Spleen (tissue), 11 donors: Measurements from ENCODE around the gene RBAK. TPM values are rescaled to one million over a fixed set of nuclear protein-coding genes. Genes with fewer than 3 reads are reported as not detected.

Experiments used
- DNase-seq: peaks from one replicate; pipeline ENCODE4 v3.0.0-alpha.2; 2020
- H3K27ac ChIP-seq, 8 donors: fragments of 200-600 bp; sonication (generic) in 7 of 8; 1 replicate in 4 of 8; 2 replicates in 4 of 8; pipeline versions ENCODE4 v1.5.0 to v1.8.0; 2016 to 2021; ENCODE audit warnings: inconsistent platforms in 4 of 8, mild to moderate bottlenecking in 4 of 8, moderate library complexity in 1 of 8
- H3K27me3 ChIP-seq, 7 donors: fragments of 200-600 bp; sonication (generic) in 6 of 7; replicated peaks in 1 of 7; 1 replicate in 4 of 7; 2 replicates in 3 of 7; pipeline versions ENCODE4 v1.5.0 to v1.8.0; 2016 to 2021; ENCODE audit warnings: inconsistent platforms in 3 of 7, mild to moderate bottlenecking in 1 of 7
- H3K36me3 ChIP-seq, 6 donors: fragments of 200-600 bp; sonication (generic) in 5 of 6; 1 replicate in 4 of 6; 2 replicates in 2 of 6; pipeline versions ENCODE4 v1.5.0 to v1.8.0; 2016 to 2021; ENCODE audit warnings: inconsistent platforms in 2 of 6
- H3K4me1 ChIP-seq, 6 donors: fragments of 200-600 bp; sonication (generic) in 5 of 6; 1 replicate in 3 of 6; 2 replicates in 3 of 6; pipeline versions ENCODE4 v1.5.0 to v1.8.0; 2016 to 2021; ENCODE audit warnings: inconsistent platforms in 3 of 6
- H3K4me3 ChIP-seq, 8 donors: fragments of 200-600 bp; sonication (generic) in 7 of 8; 1 replicate in 4 of 8; 2 replicates in 4 of 8; pipeline versions ENCODE4 v1.5.0 to v1.8.0; 2016 to 2021; ENCODE audit warnings: inconsistent platforms in 4 of 8, mild to moderate bottlenecking in 4 of 8, moderate library complexity in 2 of 8
- H3K9me3 ChIP-seq, 8 donors: fragments of 200-600 bp; sonication (generic) in 7 of 8; 1 replicate in 4 of 8; 2 replicates in 4 of 8; pipeline versions ENCODE4 v1.5.0 to v1.8.0; 2016 to 2021; ENCODE audit warnings: inconsistent platforms in 4 of 8
- POLR2A ChIP-seq, 3 donors: fragments of 450-650 bp; IDR thresholded peaks; one replicate each; pipeline ENCODE4 v1.5.1; 2017; ENCODE audit warnings: antibody characterized with exemption in 3 of 3, mild to moderate bottlenecking in 1 of 3
- POLR2AphosphoS5 ChIP-seq, 3 donors: sonication (generic); formaldehyde crosslinking; IDR thresholded peaks; one replicate each; pipeline ENCODE4 v1.5.1; 2017; ENCODE audit warnings: antibody characterized with exemption in 3 of 3
- WGBS, 5 donors: extraction: QIAGEN DNeasy Blood & Tissue Kit in 3 of 5; methylation state at CpG; one replicate each; pipeline versions ENCODE4 v1.1.5 to v1.1.7; 2013 to 2018; 5-methylcytosine and 5-hydroxymethylcytosine counted together
- intact Hi-C: fragments of 100-400 bp; cut with DNase I; formaldehyde crosslinking; loops from one replicate; pipeline ENCODE4 v1.15.0; 2023; ENCODE audit warnings: low total_unique reads
- polyA plus RNA-seq, 3 donors: library from polyadenylated mRNA; stranded (reverse); fragments of 200-250 nt; gene quantifications; one replicate each; pipeline ENCODE4 v1.2.1, GENCODE V29; 2013
- total RNA-seq, 7 donors: library from RNA; depleted of rRNA in 3 of 7; stranded (reverse); fragments of >200 nt in 3 of 7; fragmentation: NEBNext Ultra II Directional in 4 of 7; extraction: Animal tissue kit (Norgen Biotek cat#: 25700) in 4 of 7; gene quantifications; one replicate each; pipeline versions ENCODE4 v1.1.0 to v1.2.1, GENCODE V29; 2016 to 2021
- TF ChIP-seq, protein P1 (sequence below), 11 experiments: fragments of 200-600 bp in 7 of 11; fragments of 450-650 bp in 4 of 11; sonication (generic) in 4 of 11; IDR thresholded peaks in 8 of 11; conservative IDR thresholded peaks in 3 of 11; 1 replicate in 7 of 11; 2 replicates in 4 of 11; pipeline versions ENCODE4 v1.4.0 to v1.8.0; 2016 to 2021; ENCODE audit warnings: antibody characterized with exemption in 11 of 11, inconsistent platforms in 4 of 11, mild to moderate bottlenecking in 1 of 11
- donor health status: healthy with polysubstance abuse.
- donor health status: DM: no; HTN: no; CAD: no; lungs with moderate emphysema.
- donor health status: DM: no; HTN: no; CAD: no.
- donor health status: Bipolar disorder and iron deficiency.
- donor health status: healthy.
- donor health status: DM: no; HTN: no; CAD: no.
- donor health status: DM: yes; HTN: yes; CAD: no.

RBAK gene
- total and polyA plus RNA-seq, 10 donors, result 3.3 to 17.1 (median 12.2) TPM

GRCh38 chr7:4998910-4999309 lies 46.8 kb upstream of the RBAK start:
- no peak for DNase-seq
- no peak overlapping the region for H3K27ac ChIP-seq
- no peaks in the 10 kb centered on the region for H3K4me1 ChIP-seq
- no peaks in the 10 kb centered on the region for H3K27me3 ChIP-seq
- H3K4me3 ChIP-seq, result no peak overlapping the region
- TF ChIP-seq, protein P1, sequence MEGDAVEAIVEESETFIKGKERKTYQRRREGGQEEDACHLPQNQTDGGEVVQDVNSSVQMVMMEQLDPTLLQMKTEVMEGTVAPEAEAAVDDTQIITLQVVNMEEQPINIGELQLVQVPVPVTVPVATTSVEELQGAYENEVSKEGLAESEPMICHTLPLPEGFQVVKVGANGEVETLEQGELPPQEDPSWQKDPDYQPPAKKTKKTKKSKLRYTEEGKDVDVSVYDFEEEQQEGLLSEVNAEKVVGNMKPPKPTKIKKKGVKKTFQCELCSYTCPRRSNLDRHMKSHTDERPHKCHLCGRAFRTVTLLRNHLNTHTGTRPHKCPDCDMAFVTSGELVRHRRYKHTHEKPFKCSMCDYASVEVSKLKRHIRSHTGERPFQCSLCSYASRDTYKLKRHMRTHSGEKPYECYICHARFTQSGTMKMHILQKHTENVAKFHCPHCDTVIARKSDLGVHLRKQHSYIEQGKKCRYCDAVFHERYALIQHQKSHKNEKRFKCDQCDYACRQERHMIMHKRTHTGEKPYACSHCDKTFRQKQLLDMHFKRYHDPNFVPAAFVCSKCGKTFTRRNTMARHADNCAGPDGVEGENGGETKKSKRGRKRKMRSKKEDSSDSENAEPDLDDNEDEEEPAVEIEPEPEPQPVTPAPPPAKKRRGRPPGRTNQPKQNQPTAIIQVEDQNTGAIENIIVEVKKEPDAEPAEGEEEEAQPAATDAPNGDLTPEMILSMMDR (IDR thresholded peaks at IDR 0.05 in 8 of 11, conservative IDR thresholded peaks at IDR 0.05 in 3 of 11), result no peak
- TF ChIP-seq POLR2AphosphoS5 (IDR thresholded peaks at IDR 0.05) (no peak), POLR2A (IDR thresholded peaks at IDR 0.05) (no peak)
- WGBS, 5 donors, result 92 to 95% (median 94%) methylated on average over 7 of the region's 7 CpGs
- H3K36me3 ChIP-seq, result peaks cover 0 to 93% (median 45%) of the 10 kb centered on the region in 6 donors
- intact Hi-C loops, result no loop called here
- no peaks in the 10 kb centered on the region for H3K9me3 ChIP-seq

DNA sequence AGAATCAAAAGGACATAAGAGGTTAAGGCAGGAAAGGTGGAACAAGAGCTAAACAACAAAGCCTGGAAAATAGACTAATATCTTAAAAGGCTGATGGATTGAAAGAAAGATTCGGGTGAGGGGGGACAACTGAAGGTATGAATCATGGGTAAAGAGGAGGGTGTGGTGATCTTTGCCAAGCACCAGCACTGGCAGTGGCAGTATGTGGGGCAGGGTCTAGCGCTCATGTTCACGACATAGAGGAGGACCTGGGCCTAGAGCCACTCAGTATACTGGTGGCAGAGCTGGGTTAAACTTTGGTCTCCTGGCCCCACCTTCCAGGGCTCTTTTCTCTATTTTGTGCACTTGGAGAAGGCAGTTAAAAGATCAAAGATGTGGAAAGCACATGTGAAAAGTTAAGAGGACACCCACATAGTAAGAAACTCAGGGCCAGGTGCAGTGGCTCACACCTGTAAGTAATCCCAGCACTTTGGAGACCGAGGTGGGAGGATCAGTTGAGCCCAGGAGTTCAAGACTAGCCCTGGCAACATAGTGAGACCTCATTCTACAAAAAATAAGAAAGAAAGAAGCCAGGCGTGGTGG lies 46.2 kb upstream of the RBAK start:
- no peak for DNase-seq
- no peak overlapping the region for H3K27ac ChIP-seq

DNA sequence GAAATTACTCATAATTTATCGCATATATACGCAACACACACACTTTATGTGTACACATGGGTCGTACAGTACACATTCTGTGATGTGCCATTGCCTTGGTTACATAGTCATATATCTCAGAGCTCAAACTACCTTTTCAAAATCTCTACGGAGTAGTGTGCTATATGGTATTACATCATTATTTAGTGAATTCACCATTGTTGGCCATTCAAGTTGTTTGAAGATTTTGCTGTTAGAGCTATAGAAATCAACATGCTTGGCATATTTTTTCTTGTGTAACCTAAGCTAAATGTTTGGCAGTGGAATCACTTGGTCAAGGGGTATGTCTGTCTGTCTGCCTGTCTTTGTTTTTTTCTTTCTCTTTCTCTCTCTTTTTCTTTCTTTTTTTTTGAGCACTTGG lies 44.7 kb upstream of the RBAK start:
- Histone ChIP-seq H3K36me3 (peaks cover 0 to 85% (median 26%) of the 10 kb centered on the region in 6 donors), H3K4me3 (no peak overlapping the region), H3K9me3 (no peaks in the 10 kb centered on the region), H3K27me3 (no peaks in the 10 kb centered on the region), H3K4me1 (no peaks in the 10 kb centered on the region), H3K27ac (no peak overlapping the region)
- TF ChIP-seq POLR2AphosphoS5 (IDR thresholded peaks at IDR 0.05), result no peak
- TF ChIP-seq, protein P1 (IDR thresholded peaks at IDR 0.05 in 8 of 11, conservative IDR thresholded peaks at IDR 0.05 in 3 of 11), result no peak
- no peak for TF ChIP-seq POLR2A (IDR thresholded peaks at IDR 0.05)
- WGBS, 5 donors, result 91 to 95% (median 93%) methylated on average over 4 of the region's 4 CpGs
- DNase-seq, result no peak
- intact Hi-C loops, result no loop called here

More for the DNA sequence above, 46.2 kb upstream of the RBAK start:
- Histone ChIP-seq H3K4me3 (no peak overlapping the region), H3K4me1 (no peaks in the 10 kb centered on the region), H3K27me3 (no peaks in the 10 kb centered on the region), H3K36me3 (peaks cover 0 to 87% (median 40%) of the 10 kb centered on the region in 6 donors), H3K9me3 (no peaks in the 10 kb centered on the region)
- WGBS, 5 donors, result 89 to 94% (median 93%) methylated on average over 5 of the region's 5 CpGs
- intact Hi-C loops, result no loop called here
- TF ChIP-seq POLR2A (IDR thresholded peaks at IDR 0.05), result no peak
- TF ChIP-seq, protein P1 (IDR thresholded peaks at IDR 0.05 in 8 of 11, conservative IDR thresholded peaks at IDR 0.05 in 3 of 11), result no peak
- TF ChIP-seq POLR2AphosphoS5 (IDR thresholded peaks at IDR 0.05), result no peak

- Histone ChIP-seq H3K4me1 (no peaks in the 10 kb centered on the region), H3K27ac (no peak overlapping the region), H3K27me3 (no peaks in the 10 kb centered on the region), H3K4me3 (no peak overlapping the region), H3K9me3 (no peaks in the 10 kb centered on the region), H3K36me3 (peaks cover 0 to 79% (median 17%) of the 10 kb centered on the region in 6 donors)
- intact Hi-C loops, result no loop called here
- 94 to 99% (median 95%) methylated on average over 5 of the region's 5 CpGs for WGBS, 5 donors
- DNase-seq, result no peak
- no peak for TF ChIP-seq POLR2A (IDR thresholded peaks at IDR 0.05)
- no peak for TF ChIP-seq POLR2AphosphoS5 (IDR thresholded peaks at IDR 0.05)
- TF ChIP-seq, protein P1 (IDR thresholded peaks at IDR 0.05 in 8 of 11, conservative IDR thresholded peaks at IDR 0.05 in 3 of 11), result no peak
Observed at GRCh38 chr7:5001911-5002310, 43.7 kb upstream of the RBAK start.
